Measurements from ENCODE around the gene MRTFA.
A peak's percentile ranks its signal among the peaks of the same experiment; 100 is the strongest.
"Not testable (repeated sequence)": the region's sequence is repeated elsewhere in the genome, so short reads cannot be mapped to it uniquely, and the experiment has no call there.

MRTFA gene

GRCh38 chr22:40671796-40672360 lies 35.4 kb upstream of the MRTFA start:
- H3K4me3 Mint-ChIP-seq = no peak overlapping the region
- DNase-seq (no peak), ATAC-seq (replicated peaks) (no peak)
- no peaks in the 10 kb centered on the region for H3K27me3 Mint-ChIP-seq
- no peak overlapping the region for H3K27ac Mint-ChIP-seq
- no peaks in the 10 kb centered on the region for H3K9me3 Mint-ChIP-seq
- peaks cover 7% of the 10 kb centered on the region for H3K36me3 Mint-ChIP-seq (ENCODE audit: insufficient read depth)
- H3K4me1 Mint-ChIP-seq (ENCODE audit: low read depth in 2 of 2) = peaks cover 2 to 6% of the 10 kb centered on the region in 2 donors

GRCh38 chr22:40671369-40671768 lies 34.9 kb upstream of the MRTFA start:
- Mint-ChIP-seq H3K4me1 (ENCODE audit: low read depth in 2 of 2) (peaks cover 2 to 6% of the 10 kb centered on the region in 2 donors), H3K36me3 (ENCODE audit: insufficient read depth) (peaks cover 7% of the 10 kb centered on the region), H3K27ac (no peak overlapping the region), H3K9me3 (no peaks in the 10 kb centered on the region), H3K4me3 (no peak overlapping the region), H3K27me3 (no peaks in the 10 kb centered on the region)
- DNase-seq (no peak), ATAC-seq (replicated peaks) (no peak)

DNA sequence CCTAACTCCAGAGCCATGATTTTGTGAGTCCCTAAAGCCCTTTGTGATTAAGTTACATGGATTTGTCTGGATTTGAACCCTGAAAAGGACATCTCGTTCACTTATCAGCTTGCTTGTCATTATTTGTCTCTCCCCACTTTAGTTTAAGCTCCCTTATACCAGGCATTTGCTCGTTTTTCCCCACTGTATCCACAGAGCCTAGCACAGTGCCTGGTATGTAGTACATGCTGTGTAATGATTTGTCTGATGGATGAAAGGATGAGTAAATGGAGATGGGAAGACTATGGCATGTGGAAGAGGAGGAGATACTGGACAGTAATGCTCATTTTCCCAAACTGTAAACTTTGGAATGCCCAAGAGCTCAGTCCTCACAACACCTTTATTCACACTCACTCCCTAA lies 33.5 kb upstream of the MRTFA start:
- ATAC-seq (replicated peaks) (no peak), DNase-seq (no peak)
- Mint-ChIP-seq H3K36me3 (ENCODE audit: insufficient read depth) (peaks cover 7% of the 10 kb centered on the region), H3K9me3 (no peaks in the 10 kb centered on the region), H3K4me3 (no peak overlapping the region), H3K27ac (no peak overlapping the region), H3K4me1 (ENCODE audit: low read depth in 2 of 2) (peaks cover 2 to 6% of the 10 kb centered on the region in 2 donors), H3K27me3 (peaks cover 0 to 3% of the 10 kb centered on the region in 2 donors)

DNA sequence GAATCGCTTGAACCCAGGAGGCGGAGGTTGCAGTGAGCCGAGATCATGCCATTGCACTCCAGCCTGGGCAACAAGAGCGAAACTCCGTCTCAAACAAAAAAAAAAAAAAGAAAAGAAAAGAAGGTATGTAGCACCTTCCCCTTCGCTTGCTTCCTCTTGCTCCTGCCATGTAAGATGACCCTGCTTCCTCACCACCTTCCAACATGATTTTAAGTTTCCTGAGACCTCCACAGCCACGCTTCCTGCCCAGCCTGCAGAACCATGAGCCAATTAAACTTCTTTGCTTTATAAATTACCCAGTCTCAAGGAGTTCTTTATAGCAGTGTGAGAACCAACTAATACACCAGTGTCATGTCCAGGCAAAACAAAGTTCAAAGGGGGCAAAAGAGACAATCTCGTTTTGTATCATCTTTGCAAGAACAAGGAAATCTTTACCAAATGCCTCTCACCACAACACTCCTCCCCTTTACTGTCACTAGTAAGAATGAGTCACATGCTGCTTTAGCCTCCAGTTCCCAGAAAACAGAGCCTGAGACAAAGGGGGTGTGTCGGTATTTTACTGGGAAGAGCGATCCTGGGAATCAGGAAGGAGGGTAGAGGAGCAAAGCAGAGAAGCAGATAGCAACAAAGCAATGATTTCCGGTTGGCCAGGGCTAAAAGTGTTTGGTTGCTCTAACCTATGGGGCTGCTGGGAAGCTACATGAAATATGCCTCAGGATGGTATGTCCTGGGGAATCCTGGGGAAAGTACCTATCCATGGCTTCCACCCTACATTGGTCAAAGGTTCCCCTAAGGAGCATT lies 32.3 kb upstream of the MRTFA start:
- no peaks in the 10 kb centered on the region for H3K9me3 Mint-ChIP-seq
- DNase-seq (no peak), ATAC-seq (replicated peaks) (no peak)
- peaks cover 12% of the 10 kb centered on the region for H3K36me3 Mint-ChIP-seq (ENCODE audit: insufficient read depth)
- peaks cover 2 to 6% of the 10 kb centered on the region in 2 donors for H3K4me1 Mint-ChIP-seq (ENCODE audit: low read depth in 2 of 2)
- no peak overlapping the region for H3K4me3 Mint-ChIP-seq
- H3K27ac Mint-ChIP-seq = peak overlapping the region in 1 of 2 donors; percentile 2
- peaks cover 0 to 8% of the 10 kb centered on the region in 2 donors for H3K27me3 Mint-ChIP-seq

- no peaks in the 10 kb centered on the region for H3K9me3 Mint-ChIP-seq
- peaks cover 2 to 6% of the 10 kb centered on the region in 2 donors for H3K4me1 Mint-ChIP-seq (ENCODE audit: low read depth in 2 of 2)
- no peak overlapping the region for H3K27ac Mint-ChIP-seq
- H3K36me3 Mint-ChIP-seq (ENCODE audit: insufficient read depth) = peaks cover 12% of the 10 kb centered on the region
- ATAC-seq (replicated peaks) (no peak), DNase-seq (no peak)
- no peak overlapping the region for H3K4me3 Mint-ChIP-seq
- peaks cover 0 to 8% of the 10 kb centered on the region in 2 donors for H3K27me3 Mint-ChIP-seq
Observed at GRCh38 chr22:40666151-40666848, 29.8 kb upstream of the MRTFA start.

- H3K27me3 Mint-ChIP-seq = peaks cover 0 to 8% of the 10 kb centered on the region in 2 donors
- peaks cover 12% of the 10 kb centered on the region for H3K36me3 Mint-ChIP-seq (ENCODE audit: insufficient read depth)
- DNase-seq (no peak), ATAC-seq (replicated peaks) (no peak)
- H3K4me1 Mint-ChIP-seq (ENCODE audit: low read depth in 2 of 2) = peaks cover 2 to 6% of the 10 kb centered on the region in 2 donors
- H3K4me3 Mint-ChIP-seq = no peak overlapping the region
- no peaks in the 10 kb centered on the region for H3K9me3 Mint-ChIP-seq
- no peak overlapping the region for H3K27ac Mint-ChIP-seq
Observed at GRCh38 chr22:40665312-40665711, 28.8 kb upstream of the MRTFA start.

GRCh38 chr22:40661671-40662070 lies 25.2 kb upstream of the MRTFA start:
- ATAC-seq (replicated peaks) (no peak), DNase-seq (no peak)
- H3K27me3 Mint-ChIP-seq = peaks cover 0 to 8% of the 10 kb centered on the region in 2 donors
- H3K36me3 Mint-ChIP-seq (ENCODE audit: insufficient read depth) = peaks cover 5% of the 10 kb centered on the region
- no peak overlapping the region for H3K27ac Mint-ChIP-seq
- H3K4me1 Mint-ChIP-seq (ENCODE audit: low read depth in 2 of 2) = no peaks in the 10 kb centered on the region
- no peaks in the 10 kb centered on the region for H3K9me3 Mint-ChIP-seq
- no peak overlapping the region for H3K4me3 Mint-ChIP-seq

GRCh38 chr22:40660730-40661129 lies 24.2 kb upstream of the MRTFA start:
- peaks cover 5% of the 10 kb centered on the region for H3K36me3 Mint-ChIP-seq (ENCODE audit: insufficient read depth)
- H3K4me1 Mint-ChIP-seq (ENCODE audit: low read depth in 2 of 2) = no peaks in the 10 kb centered on the region
- ATAC-seq (replicated peaks) (no peak), DNase-seq (no peak)
- no peak overlapping the region for H3K27ac Mint-ChIP-seq
- H3K27me3 Mint-ChIP-seq = peaks cover 0 to 8% of the 10 kb centered on the region in 2 donors
- H3K4me3 Mint-ChIP-seq = no peak overlapping the region
- no peaks in the 10 kb centered on the region for H3K9me3 Mint-ChIP-seq

- Mint-ChIP-seq H3K36me3 (ENCODE audit: insufficient read depth) (no peaks in the 10 kb centered on the region), H3K27me3 (no peaks in the 10 kb centered on the region), H3K27ac (peak overlapping the region; percentile 18 to 44), H3K4me3 (no peak overlapping the region), H3K9me3 (no peaks in the 10 kb centered on the region), H3K4me1 (ENCODE audit: low read depth in 2 of 2) (no peaks in the 10 kb centered on the region)
- ATAC-seq (replicated peaks) = no peak
- no peak for DNase-seq
Observed at GRCh38 chr22:40659166-40659565, 22.6 kb upstream of the MRTFA start.

DNA sequence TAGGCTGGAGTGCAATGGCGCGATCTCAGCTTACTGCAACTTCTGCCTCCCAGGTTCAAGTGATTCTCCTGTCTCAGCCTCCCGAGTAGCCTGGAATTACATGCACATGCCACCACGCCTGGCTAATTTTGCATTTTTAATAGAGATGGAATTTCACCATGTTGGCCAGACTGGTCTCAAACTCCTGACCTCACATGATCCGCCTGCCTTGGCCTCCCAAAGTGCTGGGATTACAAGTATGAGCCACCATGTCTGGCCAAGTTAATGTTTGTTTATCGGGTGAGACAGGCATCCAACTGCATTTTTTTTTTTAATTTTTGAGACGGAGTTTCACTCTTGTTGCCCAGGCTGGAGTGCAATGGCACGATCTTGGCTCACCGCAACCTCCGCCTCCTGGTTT lies 20.1 kb upstream of the MRTFA start:
- not testable (repeated sequence) for H3K4me1 Mint-ChIP-seq (ENCODE audit: low read depth in 2 of 2); H3K27ac Mint-ChIP-seq; ATAC-seq (replicated peaks); H3K36me3 Mint-ChIP-seq (ENCODE audit: insufficient read depth); H3K4me3 Mint-ChIP-seq; H3K27me3 Mint-ChIP-seq; H3K9me3 Mint-ChIP-seq; DNase-seq

GRCh38 chr22:40655941-40656340 lies 19.4 kb upstream of the MRTFA start:
- H3K4me1 Mint-ChIP-seq (ENCODE audit: low read depth in 2 of 2); H3K27me3 Mint-ChIP-seq; H3K4me3 Mint-ChIP-seq; H3K9me3 Mint-ChIP-seq; H3K27ac Mint-ChIP-seq; ATAC-seq (replicated peaks); DNase-seq; H3K36me3 Mint-ChIP-seq (ENCODE audit: insufficient read depth): not testable (repeated sequence)

DNA sequence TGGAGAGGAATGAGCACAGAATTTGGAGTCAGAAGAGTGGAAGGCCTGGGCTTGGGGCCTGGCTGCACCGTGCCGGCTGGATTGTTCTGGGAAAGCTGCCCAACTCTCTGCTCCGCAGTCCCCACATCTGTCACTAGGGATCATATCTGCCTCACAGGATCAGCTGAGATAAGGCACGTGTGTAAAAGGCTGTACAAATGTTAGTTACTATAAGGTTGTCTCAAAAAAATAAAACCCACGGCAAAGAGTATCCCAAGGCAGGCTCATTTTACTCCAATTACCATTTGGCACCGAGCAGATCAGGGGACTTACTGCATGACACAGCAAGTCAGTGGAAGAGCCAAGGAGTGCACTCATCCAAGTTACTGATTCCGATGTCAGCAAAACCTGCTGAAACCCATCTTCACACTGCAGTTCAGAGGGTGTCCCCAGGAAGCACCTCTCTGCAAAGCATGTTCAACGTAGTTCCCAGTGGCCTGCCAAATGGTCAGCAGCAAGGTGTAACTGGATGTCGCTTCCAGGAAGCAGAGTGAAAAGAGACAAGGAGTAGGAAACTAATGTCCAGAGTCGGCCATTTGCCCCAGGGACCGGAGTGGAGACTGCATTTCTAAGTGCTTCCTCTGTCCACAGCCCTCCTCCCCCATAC lies 18.1 kb upstream of the MRTFA start:
- ATAC-seq (replicated peaks) (no peak), DNase-seq (no peak)
- H3K27me3 Mint-ChIP-seq = no peaks in the 10 kb centered on the region
- no peaks in the 10 kb centered on the region for H3K9me3 Mint-ChIP-seq
- H3K4me1 Mint-ChIP-seq (ENCODE audit: low read depth in 2 of 2) = peaks cover 6 to 7% of the 10 kb centered on the region in 2 donors
- peak overlapping the region in 1 of 2 donors; percentile 38 for H3K27ac Mint-ChIP-seq
- no peak overlapping the region for H3K4me3 Mint-ChIP-seq
- H3K36me3 Mint-ChIP-seq (ENCODE audit: insufficient read depth) = peaks cover 7% of the 10 kb centered on the region

- Mint-ChIP-seq H3K27ac (peak overlapping the region; percentile 38 to 77), H3K4me1 (ENCODE audit: low read depth in 2 of 2) (peaks cover 6 to 7% of the 10 kb centered on the region in 2 donors), H3K36me3 (ENCODE audit: insufficient read depth) (peaks cover 7% of the 10 kb centered on the region), H3K9me3 (no peaks in the 10 kb centered on the region), H3K27me3 (no peaks in the 10 kb centered on the region), H3K4me3 (no peak overlapping the region)
- DNase-seq (no peak), ATAC-seq (replicated peaks) (no peak)
Observed at GRCh38 chr22:40653361-40653760, 16.8 kb upstream of the MRTFA start.

Data from effector memory CD8-positive, alpha-beta T cell (primary cell).